Measurements from ENCODE around the gene TAS2R5.
"Not testable (repeated sequence)": the region's sequence is repeated elsewhere in the genome, so short reads cannot be mapped to it uniquely, and the experiment has no call there.

The TAS2R5 gene

DNA sequence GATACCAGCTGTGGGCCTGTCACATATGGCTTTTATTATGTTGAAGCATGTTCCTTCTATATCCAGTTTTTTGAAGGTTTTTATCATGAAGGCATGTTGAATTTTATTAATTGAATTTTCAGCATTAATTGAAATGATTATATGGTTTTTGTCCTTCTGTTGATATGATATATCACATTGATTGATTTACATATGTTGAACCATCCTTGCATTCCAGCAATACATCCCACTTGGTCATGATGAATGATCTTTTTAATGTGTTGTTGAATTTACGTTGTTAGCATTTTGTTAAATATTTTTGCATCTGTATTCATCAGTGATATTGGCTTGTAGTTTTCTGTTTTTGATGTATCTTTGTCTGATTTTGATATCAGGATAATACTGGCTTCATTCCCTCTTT is 30.1 kb downstream of the TAS2R5 start:
- ChIA-PET CTCF (no interaction called here), POLR2A (ENCODE audit: low non-redundant PET) (no interaction called here)
- DNase-seq (ENCODE audit: low spot score) = no peak
- no peak overlapping the region for H3K27ac ChIP-seq
- TF ChIP-seq, protein P1, sequence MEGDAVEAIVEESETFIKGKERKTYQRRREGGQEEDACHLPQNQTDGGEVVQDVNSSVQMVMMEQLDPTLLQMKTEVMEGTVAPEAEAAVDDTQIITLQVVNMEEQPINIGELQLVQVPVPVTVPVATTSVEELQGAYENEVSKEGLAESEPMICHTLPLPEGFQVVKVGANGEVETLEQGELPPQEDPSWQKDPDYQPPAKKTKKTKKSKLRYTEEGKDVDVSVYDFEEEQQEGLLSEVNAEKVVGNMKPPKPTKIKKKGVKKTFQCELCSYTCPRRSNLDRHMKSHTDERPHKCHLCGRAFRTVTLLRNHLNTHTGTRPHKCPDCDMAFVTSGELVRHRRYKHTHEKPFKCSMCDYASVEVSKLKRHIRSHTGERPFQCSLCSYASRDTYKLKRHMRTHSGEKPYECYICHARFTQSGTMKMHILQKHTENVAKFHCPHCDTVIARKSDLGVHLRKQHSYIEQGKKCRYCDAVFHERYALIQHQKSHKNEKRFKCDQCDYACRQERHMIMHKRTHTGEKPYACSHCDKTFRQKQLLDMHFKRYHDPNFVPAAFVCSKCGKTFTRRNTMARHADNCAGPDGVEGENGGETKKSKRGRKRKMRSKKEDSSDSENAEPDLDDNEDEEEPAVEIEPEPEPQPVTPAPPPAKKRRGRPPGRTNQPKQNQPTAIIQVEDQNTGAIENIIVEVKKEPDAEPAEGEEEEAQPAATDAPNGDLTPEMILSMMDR (conservative IDR thresholded peaks at IDR 0.05; ENCODE audit: low read depth) = no peak

GRCh38 chr7:141822432-141822831 is 32.4 kb downstream of the TAS2R5 start:
- CTCF ChIA-PET; POLR2A ChIA-PET (ENCODE audit: low non-redundant PET); H3K27ac ChIP-seq; DNase-seq (ENCODE audit: low spot score): not testable (repeated sequence)

GRCh38 chr7:141837683-141838082 is 47.7 kb downstream of the TAS2R5 start:
- DNase-seq (ENCODE audit: low spot score) = no peak
- ChIA-PET POLR2A (ENCODE audit: low non-redundant PET) (no interaction called here), CTCF (no interaction called here)

DNA sequence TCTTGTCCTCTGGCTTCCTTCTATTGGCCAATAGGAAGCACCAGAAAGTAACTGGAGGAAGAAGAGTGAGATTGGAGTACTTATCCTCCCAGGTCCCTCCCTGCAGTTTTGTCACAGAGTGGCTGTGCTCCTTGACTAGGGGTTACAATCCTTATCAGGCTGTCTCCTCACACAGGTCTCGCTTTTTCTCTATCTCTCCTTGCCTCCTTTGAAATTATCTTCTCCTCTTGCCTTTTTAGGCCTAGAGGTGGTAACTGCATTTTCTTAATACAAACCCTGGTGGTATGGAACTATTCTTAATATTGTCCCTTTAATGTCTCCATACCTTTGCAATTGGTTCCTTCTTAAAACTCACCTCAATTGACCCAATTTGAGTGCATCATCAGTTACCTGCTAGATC is 48.6 kb downstream of the TAS2R5 start:
- TF ChIP-seq, protein P1 (conservative IDR thresholded peaks at IDR 0.05; ENCODE audit: low read depth) = no peak
- ChIA-PET CTCF (no interaction called here), POLR2A (ENCODE audit: low non-redundant PET) (no interaction called here)
- no peak overlapping the region for H3K27ac ChIP-seq
- no peak for DNase-seq (ENCODE audit: low spot score)

More at GRCh38 chr7:141837683-141838082, 47.7 kb downstream of the TAS2R5 start:
- no peak overlapping the region for H3K27ac ChIP-seq
- TF ChIP-seq, protein P1 (conservative IDR thresholded peaks at IDR 0.05; ENCODE audit: low read depth) = no peak

GRCh38 chr7:141839256-141839655 is 49.2 kb downstream of the TAS2R5 start:
- CTCF ChIA-PET = no interaction called here
- TF ChIP-seq, protein P1 (conservative IDR thresholded peaks at IDR 0.05; ENCODE audit: low read depth) = no peak
- no peak for DNase-seq (ENCODE audit: low spot score)
- POLR2A ChIA-PET (ENCODE audit: low non-redundant PET) = no interaction called here
- H3K27ac ChIP-seq = no peak overlapping the region

DNA sequence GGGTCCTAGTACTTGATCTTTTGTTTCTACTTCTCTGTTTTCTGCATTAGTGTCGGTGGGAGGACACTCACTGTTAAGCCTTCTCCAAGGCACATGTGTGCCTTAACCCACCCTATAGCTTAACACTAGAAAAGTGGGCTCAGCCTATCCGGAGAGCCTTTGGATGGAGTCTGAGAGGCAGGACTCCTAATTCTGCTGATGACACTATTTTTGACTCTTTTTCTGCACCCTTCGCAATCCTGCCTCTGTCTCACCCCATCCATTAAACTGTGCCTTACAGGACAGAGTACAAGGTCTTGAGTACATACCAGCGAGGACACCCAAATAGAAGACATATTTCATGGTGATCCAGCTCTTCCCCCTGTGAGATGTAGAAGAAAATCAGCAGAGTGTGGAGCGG is 50.7 kb downstream of the TAS2R5 start:
- ChIA-PET POLR2A (ENCODE audit: low non-redundant PET) (no interaction called here), CTCF (interaction anchor here (0.7 kb wide), 1 partner anchor 22 kb away, joined by 3 read pairs; no protein-coding TSS in a partner anchor)
- TF ChIP-seq, protein P1 (conservative IDR thresholded peaks at IDR 0.05; ENCODE audit: low read depth) = no peak

More for the DNA sequence above, 50.7 kb downstream of the TAS2R5 start:
- no peak overlapping the region for H3K27ac ChIP-seq
- no peak for DNase-seq (ENCODE audit: low spot score)
